NCI-H510A (cell line): ENCODE data around the gene DNM1.
"Not testable (repeated sequence)": the region's sequence is repeated elsewhere in the genome, so short reads cannot be mapped to it uniquely, and the experiment has no call there.

Experiments used
- DNase-seq: peaks from one replicate; lab custom pipeline; 2025; lab: John Stamatoyannopoulos, UW

DNM1 gene

DNA sequence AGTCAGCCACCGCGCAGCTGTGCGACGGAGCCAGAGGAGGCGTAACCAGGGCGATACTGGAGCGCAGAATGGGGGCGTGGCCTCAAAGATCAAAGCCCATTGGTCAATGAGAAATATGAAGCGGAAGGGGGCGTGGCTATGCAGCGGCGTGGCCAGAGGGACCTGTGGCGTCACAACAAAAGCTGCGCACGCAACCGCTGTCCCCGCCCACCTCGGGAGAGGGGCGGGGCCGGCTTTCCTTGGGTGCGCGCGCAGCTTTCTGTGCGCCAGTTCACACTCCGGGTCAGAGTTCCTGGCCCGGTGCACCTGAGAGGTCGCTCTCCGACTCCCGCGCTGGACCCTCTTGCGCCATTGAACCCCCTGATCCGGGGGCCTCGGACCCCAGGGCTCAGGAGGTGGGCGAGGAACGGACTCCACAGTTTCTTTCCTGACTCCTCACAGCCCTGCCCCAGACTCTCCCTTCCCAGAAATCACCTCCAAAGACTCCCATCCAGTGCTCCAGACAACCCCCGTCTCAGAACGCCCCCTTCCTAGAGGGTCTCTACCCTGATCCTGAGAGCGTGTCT, 72.9 kb downstream of the DNM1 start, which contains the start of gene SWI5:
TSS of gene SWI5 (plus strand) at position 269 of the 566 bp plus-strand sequence.
- peak; percentile 97 for DNase-seq

GRCh38 chr9:128276574-128277270, 73.5 kb downstream of the DNM1 start:
- DNase-seq = no peak

- not testable (repeated sequence) for DNase-seq
Measured at GRCh38 chr9:128279088-128280073, 76.2 kb downstream of the DNM1 start.

DNA sequence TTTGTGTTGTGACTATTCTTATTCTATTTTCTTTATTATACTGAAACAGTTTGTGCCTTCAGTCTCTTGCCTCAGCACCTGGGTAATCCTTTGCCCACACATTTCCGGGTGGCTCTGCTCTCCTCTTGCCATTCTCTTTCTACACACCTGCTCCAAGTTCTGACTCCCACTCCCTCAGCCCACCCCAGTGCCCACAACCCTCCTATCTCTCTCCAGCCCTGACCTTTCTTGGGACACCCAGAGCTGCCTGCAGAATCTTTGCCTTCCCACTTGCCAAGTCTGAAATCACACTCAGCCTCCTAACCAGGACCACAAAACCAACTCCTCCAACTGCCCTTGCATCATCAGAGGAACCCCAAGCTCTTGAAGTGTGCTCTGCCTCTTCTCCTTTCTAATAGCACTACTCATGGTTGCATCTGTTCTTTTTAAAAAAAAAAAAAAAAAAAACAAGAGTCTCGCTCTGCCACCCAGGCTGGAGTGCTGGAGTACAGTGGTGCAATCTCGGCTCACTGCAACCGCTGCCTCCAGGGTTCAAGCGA, 77.0 kb downstream of the DNM1 start:
- DNase-seq = no peak

- no peak for DNase-seq
Measured at GRCh38 chr9:128282500-128282899, 79.3 kb downstream of the DNM1 start.

GRCh38 chr9:128285033-128285784, 82.0 kb downstream of the DNM1 start:
- no peak for DNase-seq

GRCh38 chr9:128286440-128286839, 83.3 kb downstream of the DNM1 start:
- DNase-seq = no peak

- no peak for DNase-seq
Measured at GRCh38 chr9:128288273-128289004, 85.3 kb downstream of the DNM1 start.

DNA sequence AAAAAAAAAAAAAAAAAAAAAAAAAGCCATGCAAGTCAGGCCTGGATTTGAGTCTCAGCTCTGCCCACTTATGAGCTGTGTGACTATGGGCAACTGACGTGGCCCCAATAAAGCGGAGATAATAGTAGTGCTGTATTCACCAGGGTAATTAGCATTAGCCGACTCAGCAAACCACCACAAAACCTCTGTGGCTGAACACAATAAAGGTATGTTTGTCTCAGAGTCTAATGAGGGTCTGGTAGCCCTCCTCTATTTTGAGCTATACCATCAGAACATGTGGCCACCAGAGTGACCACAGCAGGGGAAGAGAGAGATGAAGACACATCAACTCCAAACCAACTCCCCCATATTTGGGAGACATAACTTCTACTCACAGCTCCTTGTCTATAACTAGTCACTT, 88.8 kb downstream of the DNM1 start:
- DNase-seq = no peak

DNA sequence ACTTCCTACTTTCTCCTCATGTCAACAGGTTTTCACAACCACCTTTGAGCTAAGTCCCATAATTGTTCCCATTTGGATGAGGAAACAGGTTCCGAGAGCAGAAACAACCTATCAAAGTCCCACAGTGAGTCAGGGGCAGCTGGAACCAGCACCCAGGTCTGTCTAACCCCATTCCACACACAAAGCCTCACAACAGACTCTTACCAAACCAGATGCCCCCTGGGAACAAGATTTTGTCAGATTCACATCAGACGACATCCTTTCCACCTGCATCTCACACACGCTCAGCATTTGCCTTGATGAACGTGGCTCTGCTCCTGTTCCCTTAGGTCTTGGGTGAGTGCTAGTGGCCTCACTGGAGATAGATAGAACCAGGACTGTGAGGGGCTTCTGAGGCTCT, 89.9 kb downstream of the DNM1 start:
- no peak for DNase-seq

DNA sequence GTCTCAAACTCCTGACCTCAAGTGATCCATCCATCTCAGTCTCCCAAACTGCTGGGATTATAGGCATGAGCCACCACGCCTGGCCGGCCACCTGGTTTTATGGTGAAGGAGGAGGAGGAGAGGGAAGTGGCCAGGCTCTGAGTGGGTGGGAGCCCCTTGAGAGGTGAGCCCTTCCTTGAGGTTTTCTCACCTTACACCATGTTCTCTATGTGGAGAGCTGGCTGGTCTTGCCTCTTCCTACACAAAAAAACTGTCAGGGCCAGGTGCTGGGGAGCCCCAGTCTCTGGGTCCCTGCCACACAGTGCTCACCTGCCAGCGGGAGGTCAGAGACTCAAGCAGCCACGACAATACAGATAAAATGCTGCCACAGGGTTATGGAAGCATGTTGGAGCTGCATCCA, 91.0 kb downstream of the DNM1 start:
- DNase-seq = no peak

DNA sequence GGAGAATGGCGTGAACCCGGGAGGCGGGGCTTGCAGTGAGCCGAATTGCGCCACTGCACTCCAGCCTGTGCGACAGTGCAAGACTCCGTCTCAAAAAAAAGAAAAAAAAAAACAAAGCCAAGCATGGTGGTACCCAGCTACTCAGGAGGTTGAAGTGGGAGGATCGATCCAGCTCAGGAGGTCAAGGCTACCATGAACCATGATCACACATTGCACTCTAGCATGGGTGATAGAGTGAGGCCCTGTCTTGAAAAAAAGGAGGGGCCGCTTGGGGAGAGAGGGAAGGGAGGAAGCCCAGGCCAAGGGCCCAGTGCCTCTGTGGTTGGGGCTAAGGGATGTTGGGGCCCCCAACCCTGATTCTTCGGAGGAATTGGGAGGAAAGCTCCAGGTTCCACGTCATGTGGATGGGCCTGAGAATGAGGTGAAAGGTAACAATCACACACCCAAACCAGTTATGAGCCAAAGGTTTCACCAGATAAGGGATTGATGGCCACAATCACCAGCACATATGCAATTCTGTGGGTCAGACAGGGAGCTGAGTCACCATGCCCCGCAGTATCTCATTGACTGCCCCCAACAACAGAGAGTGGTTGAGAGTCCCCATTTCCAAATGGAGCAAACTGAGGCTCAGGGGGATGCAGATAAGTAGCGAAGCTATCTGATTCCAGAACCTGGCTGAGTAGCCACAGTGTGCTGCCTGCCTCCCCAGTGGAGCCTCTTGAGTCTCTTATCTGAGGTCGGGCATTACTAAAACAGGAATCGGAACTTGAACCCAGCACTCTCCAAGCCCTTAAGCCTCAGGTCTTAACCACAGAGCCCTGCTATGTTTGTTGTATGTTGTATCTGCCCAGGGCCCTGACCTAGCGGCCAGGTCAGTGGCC, 93.4 kb downstream of the DNM1 start:
- no peak for DNase-seq

DNA sequence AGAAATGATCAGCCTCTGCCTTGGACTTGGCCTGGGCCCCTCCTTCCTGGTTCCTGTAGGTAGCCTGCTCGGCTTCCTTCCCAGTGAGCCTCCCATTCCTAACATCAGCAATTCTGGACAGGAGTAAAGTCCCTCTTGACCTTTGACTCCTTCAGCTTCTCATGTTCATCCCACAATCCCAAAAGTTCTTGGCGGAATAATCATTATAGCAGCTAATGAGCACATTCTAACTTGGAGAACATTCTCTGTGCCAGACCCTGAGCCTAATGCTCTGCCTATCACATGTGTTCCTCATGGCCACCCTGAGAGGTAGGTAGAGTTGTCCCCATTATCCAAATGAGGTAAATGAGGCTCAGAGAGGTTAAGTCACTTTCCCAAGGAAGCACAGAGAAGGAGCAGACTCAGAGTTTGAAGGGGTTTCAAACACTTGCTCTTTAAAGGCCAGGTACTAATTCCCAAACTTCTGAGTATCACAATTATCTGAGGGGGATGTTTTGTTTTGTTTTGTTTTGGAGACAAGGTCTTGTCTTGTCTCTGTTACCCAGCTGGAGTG, 94.1 kb downstream of the DNM1 start:
- DNase-seq = no peak

DNA sequence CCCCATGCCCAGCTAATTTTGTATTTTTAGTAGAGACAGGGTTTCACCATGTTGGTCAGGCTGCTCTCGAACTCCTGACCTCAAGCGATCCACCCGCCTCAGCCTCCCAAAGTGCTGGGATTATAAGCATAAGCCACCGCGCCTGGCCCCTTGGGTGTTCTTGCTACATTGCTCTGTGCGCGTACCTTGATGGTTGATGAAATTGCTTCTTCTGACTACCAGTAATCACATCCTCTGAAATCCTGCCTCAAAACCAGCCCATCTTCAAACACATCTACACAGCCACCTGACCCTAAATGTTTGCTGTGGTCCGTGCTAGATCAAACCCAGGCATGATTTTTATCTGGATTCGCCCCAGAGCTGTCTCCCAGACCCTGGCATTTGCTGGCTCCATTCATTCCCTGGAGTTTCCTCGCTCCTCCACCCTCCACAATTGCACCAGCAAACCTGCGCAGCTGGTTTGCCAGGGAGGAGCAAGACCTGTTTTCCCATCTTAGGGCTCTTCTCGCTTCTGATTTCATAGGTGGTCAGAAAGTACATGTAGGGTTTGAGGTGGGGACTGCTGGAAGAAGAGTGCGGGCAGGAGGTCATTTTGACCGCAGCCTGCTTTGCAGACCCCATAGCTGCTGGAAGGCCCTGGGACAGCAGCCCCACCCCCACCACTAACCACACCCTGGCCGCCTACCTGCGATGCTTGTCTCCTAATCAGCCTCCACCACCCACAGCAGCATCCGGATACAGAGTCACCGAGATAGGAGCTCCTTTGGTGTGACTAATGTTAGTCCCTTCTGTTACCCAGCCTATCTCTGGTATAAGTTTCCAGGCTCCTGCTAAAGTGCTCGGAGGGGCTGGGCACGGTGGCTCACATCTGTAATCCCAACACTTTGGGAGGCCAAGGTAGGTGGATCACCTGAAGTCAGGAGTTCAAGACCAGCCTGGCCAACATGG, 95.6 kb downstream of the DNM1 start:
- DNase-seq = no peak

DNA sequence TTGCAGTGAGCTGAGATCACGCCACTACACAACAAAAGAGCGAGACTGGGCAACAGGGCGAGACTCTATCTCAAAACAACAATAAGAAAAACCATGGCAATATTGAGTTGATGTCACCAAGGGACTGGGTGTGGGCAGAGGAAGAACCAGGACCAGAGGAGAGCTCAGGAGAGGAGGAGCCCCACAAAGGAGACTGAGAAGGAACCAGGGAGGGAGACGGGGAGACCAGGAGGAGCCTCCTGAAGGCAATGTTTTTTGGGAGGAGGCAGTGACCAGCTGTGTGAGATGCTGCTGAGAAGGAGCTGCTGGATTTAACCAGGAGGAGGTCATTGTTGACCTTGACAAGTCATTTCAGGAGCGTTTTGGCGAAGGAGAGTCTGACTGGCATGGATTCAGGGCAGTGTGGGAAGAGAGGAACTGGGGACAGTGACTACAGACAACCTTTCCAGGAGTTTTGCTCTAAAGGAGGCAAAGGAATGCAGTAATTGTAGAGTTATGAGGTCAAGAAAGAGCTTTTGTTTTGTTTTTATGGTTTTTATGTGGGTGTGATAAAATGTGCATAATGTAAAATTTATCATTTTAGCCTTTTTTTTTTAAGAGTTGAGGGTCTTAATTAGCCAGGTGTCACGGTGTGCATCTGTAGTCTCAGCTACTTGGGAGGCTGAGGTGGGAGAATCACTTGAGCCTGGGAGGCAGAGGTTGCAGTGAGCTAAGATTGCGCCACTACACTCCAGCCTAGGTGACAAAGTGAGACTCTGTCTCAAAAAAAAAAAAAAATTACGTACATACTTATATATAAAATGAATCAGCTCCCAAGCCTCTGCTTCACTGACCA, 101.2 kb downstream of the DNM1 start:
- DNase-seq = no peak
